Prostate gland (tissue), 2 donors: ENCODE results near the gene DUSP18.

Experiments
- POLR2A ChIP-seq: fragments of 450-650 bp; IDR thresholded peaks from one replicate; pipeline ENCODE4 v1.6.1; 2016; ENCODE audit warnings: antibody characterized with exemption, mild to moderate bottlenecking
- POLR2AphosphoS5 ChIP-seq: sonication (generic); formaldehyde crosslinking; IDR thresholded peaks from one replicate; pipeline ENCODE4 v1.6.1; 2017; ENCODE audit warnings: antibody characterized with exemption
- TF ChIP-seq, protein P1 (sequence below), 4 experiments: fragments of 200-600 bp in 2 of 4; fragments of 450-650 bp in 2 of 4; sonication (generic) in 2 of 4; IDR thresholded peaks; 1 replicate in 3 of 4; 2 replicates in 1 of 4; pipeline ENCODE4 v1.5.1; 2016 to 2019; ENCODE audit warnings: antibody characterized with exemption in 4 of 4, mild to moderate bottlenecking in 2 of 4, moderate library complexity in 2 of 4

GRCh38 chr22:30640839-30641430, 26.7 kb downstream of the DUSP18 start:
- no peak for TF ChIP-seq POLR2A
- TF ChIP-seq, protein P1, sequence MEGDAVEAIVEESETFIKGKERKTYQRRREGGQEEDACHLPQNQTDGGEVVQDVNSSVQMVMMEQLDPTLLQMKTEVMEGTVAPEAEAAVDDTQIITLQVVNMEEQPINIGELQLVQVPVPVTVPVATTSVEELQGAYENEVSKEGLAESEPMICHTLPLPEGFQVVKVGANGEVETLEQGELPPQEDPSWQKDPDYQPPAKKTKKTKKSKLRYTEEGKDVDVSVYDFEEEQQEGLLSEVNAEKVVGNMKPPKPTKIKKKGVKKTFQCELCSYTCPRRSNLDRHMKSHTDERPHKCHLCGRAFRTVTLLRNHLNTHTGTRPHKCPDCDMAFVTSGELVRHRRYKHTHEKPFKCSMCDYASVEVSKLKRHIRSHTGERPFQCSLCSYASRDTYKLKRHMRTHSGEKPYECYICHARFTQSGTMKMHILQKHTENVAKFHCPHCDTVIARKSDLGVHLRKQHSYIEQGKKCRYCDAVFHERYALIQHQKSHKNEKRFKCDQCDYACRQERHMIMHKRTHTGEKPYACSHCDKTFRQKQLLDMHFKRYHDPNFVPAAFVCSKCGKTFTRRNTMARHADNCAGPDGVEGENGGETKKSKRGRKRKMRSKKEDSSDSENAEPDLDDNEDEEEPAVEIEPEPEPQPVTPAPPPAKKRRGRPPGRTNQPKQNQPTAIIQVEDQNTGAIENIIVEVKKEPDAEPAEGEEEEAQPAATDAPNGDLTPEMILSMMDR (IDR thresholded peaks at IDR 0.05): no peak
- no peak for TF ChIP-seq POLR2AphosphoS5
